Astrocyte (in vitro differentiated cells and primary cell): ENCODE results near the gene PCDHA7.

Experiments used
- EZH2 ChIP-seq: IDR thresholded peaks from 2 replicates; pipeline ENCODE4 v1.6.1; 2012; ENCODE audit warnings: mild to moderate bottlenecking, low read length, inconsistent platforms; ENCODE audit not compliant: insufficient read depth
- TF ChIP-seq, protein P1 (sequence below): IDR thresholded peaks from 2 replicates; pipeline ENCODE4 v1.5.1; 2011; ENCODE audit warnings: low read depth, mild to moderate bottlenecking, inconsistent platforms, low read length, moderate library complexity; ENCODE audit not compliant: insufficient read depth

DNA sequence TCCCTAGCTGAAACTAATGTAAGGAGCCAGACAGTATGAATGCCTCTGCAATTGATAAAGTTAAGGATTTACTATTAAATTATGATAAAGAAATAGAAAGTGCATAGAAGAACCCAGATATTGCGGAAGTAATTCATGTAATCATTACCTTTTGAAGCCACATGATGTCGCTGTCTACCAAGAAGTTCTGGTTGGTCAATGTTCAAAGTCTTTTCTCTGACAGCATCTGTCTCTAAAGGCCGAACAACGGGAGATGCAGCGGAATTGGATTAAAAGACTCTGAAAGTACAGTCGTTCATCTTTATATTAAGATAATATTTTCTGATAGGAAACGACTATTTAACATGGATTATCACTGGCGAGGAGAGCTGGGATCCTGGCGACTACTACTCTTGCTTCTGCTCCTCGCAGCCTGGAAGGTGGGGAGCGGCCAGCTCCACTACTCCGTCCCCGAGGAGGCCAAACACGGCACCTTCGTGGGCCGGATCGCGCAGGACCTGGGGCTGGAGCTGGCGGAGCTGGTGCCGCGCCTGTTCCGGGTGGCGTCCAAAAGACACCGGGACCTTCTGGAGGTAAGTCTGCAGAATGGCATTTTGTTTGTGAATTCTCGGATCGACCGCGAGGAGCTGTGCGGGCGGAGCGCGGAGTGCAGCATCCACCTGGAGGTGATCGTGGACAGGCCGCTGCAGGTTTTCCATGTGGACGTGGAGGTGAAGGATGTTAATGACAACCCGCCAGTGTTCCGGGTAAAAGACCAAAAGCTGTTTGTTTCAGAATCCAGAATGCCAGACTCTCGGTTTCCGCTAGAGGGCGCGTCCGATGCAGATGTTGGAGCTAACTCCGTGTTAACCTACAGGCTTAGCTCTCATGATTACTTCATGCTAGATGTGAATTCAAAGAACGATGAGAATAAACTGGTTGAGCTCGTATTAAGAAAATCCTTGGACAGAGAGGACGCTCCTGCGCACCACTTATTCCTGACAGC lies 7.2 kb downstream of the PCDHA7 start, which contains the start of gene PCDHA8:
- no peak for TF ChIP-seq EZH2
- TF ChIP-seq, protein P1, sequence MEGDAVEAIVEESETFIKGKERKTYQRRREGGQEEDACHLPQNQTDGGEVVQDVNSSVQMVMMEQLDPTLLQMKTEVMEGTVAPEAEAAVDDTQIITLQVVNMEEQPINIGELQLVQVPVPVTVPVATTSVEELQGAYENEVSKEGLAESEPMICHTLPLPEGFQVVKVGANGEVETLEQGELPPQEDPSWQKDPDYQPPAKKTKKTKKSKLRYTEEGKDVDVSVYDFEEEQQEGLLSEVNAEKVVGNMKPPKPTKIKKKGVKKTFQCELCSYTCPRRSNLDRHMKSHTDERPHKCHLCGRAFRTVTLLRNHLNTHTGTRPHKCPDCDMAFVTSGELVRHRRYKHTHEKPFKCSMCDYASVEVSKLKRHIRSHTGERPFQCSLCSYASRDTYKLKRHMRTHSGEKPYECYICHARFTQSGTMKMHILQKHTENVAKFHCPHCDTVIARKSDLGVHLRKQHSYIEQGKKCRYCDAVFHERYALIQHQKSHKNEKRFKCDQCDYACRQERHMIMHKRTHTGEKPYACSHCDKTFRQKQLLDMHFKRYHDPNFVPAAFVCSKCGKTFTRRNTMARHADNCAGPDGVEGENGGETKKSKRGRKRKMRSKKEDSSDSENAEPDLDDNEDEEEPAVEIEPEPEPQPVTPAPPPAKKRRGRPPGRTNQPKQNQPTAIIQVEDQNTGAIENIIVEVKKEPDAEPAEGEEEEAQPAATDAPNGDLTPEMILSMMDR = peak; percentile 5
